HG02588 (cell line): ENCODE measurements around the gene PRUNE2.
"Not testable (repeated sequence)": the region's sequence is repeated elsewhere in the genome, so short reads cannot be mapped to it uniquely, and the experiment has no call there.

Experiments used
- ATAC-seq: cut with Tn5 transposase; IDR thresholded peaks from one replicate; pipeline ENCODE4 v1.9.1; 2021; ENCODE audit warnings: mild to moderate bottlenecking, moderate library complexity; ENCODE audit not compliant: unreplicated experiment

Gene PRUNE2

GRCh38 chr9:76609285-76610010, 296.5 kb downstream of the PRUNE2 start:
- no peak for ATAC-seq

GRCh38 chr9:76608575-76609273, 297.2 kb downstream of the PRUNE2 start:
- no peak for ATAC-seq

GRCh38 chr9:76607730-76608436, 298.0 kb downstream of the PRUNE2 start:
- no peak for ATAC-seq

- ATAC-seq: peak; percentile 93
Measured at GRCh38 chr9:76605321-76605900, 300.5 kb downstream of the PRUNE2 start.

GRCh38 chr9:76603931-76604570, 301.9 kb downstream of the PRUNE2 start:
- no peak for ATAC-seq

- ATAC-seq: no peak
Measured at GRCh38 chr9:76603448-76603895, 302.4 kb downstream of the PRUNE2 start.

GRCh38 chr9:76602199-76602598, 303.7 kb downstream of the PRUNE2 start:
- no peak for ATAC-seq

GRCh38 chr9:76600007-76600615, 305.8 kb downstream of the PRUNE2 start:
- ATAC-seq: no peak

- ATAC-seq: no peak
Measured at GRCh38 chr9:76598981-76599380, 306.9 kb downstream of the PRUNE2 start.

GRCh38 chr9:76595645-76596044, 310.3 kb downstream of the PRUNE2 start:
- no peak for ATAC-seq

- ATAC-seq: no peak
Measured at GRCh38 chr9:76594764-76595424, 311.0 kb downstream of the PRUNE2 start.

- not testable (repeated sequence) for ATAC-seq
Measured at GRCh38 chr9:76593961-76594735, 311.8 kb downstream of the PRUNE2 start.

GRCh38 chr9:76592974-76593347, 313.0 kb downstream of the PRUNE2 start:
- ATAC-seq: no peak

GRCh38 chr9:76592091-76592973, 313.6 kb downstream of the PRUNE2 start:
- ATAC-seq: no peak

GRCh38 chr9:76591256-76591950, 314.5 kb downstream of the PRUNE2 start:
- ATAC-seq: no peak

- no peak for ATAC-seq
Measured at GRCh38 chr9:76588316-76588715, 317.6 kb downstream of the PRUNE2 start.
